GM23338 (cell line): ENCODE results near the gene MINK1.

Experiments
- CREB1 ChIP-seq: fragments of 250-450 bp; sonication (Bioruptor Pico); IDR thresholded peaks from 2 replicates; pipeline ENCODE4 v1.5.0; 2020; ENCODE audit warnings: low read depth, mild to moderate bottlenecking, moderate library complexity
- EZH2 ChIP-seq: fragments of 200-600 bp; sonication (generic); IDR thresholded peaks from one replicate; pipeline ENCODE4 v1.8.0; 2017; ENCODE audit warnings: antibody characterized with exemption, mild to moderate bottlenecking, low read depth; ENCODE audit not compliant: unreplicated experiment
- NANOG ChIP-seq: IDR thresholded peaks from 2 replicates; pipeline ENCODE4 v1.6.1; 2016; ENCODE audit warnings: antibody characterized with exemption, borderline replicate concordance
- POLR2AphosphoS5 ChIP-seq: IDR thresholded peaks from 2 replicates; pipeline ENCODE4 v1.6.1; 2016; ENCODE audit warnings: antibody characterized with exemption, low read depth
- ZNF331 ChIP-seq: fragments of 250-450 bp; sonication (Bioruptor Pico); IDR thresholded peaks from 2 replicates; pipeline ENCODE4 v1.5.0; 2020; ENCODE audit warnings: low read depth, mild to moderate bottlenecking, moderate library complexity
- TF ChIP-seq, protein P1 (sequence below), 2 experiments: fragments of 200-600 bp in 1 of 2; sonication (generic) in 1 of 2; conservative IDR thresholded peaks; 2 replicates each; pipeline versions ENCODE4 v1.5.1 to v1.6.1; 2016 to 2017; ENCODE audit warnings: antibody characterized with exemption in 2 of 2, low read depth in 2 of 2, mild to moderate bottlenecking in 2 of 2, moderate library complexity in 1 of 2

DNA sequence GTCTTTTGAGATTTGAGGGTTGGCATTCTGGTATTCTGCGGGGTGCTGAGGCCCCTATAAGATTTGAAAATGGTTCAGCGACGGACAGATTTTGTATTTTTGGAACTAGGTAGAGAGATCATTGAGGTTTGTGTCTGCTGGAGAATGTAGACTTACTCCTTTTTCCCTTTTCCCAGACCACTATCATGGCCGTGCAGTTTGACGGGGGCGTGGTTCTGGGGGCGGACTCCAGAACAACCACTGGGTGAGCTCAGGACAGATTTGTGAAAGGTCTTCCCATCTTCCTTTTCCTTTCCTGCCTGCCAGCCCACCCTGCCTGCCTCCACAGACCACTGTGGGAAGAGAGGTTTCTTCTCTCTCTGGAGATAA is 36.6 kb upstream of the MINK1 start:
- TF ChIP-seq, protein P1, sequence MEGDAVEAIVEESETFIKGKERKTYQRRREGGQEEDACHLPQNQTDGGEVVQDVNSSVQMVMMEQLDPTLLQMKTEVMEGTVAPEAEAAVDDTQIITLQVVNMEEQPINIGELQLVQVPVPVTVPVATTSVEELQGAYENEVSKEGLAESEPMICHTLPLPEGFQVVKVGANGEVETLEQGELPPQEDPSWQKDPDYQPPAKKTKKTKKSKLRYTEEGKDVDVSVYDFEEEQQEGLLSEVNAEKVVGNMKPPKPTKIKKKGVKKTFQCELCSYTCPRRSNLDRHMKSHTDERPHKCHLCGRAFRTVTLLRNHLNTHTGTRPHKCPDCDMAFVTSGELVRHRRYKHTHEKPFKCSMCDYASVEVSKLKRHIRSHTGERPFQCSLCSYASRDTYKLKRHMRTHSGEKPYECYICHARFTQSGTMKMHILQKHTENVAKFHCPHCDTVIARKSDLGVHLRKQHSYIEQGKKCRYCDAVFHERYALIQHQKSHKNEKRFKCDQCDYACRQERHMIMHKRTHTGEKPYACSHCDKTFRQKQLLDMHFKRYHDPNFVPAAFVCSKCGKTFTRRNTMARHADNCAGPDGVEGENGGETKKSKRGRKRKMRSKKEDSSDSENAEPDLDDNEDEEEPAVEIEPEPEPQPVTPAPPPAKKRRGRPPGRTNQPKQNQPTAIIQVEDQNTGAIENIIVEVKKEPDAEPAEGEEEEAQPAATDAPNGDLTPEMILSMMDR (conservative IDR thresholded peaks at IDR 0.05; ENCODE audit: low read depth in 2 of 2) = no peak
- TF ChIP-seq ZNF331 (CRISPR knock-in tag) = no peak
- no peak for TF ChIP-seq NANOG
- TF ChIP-seq POLR2AphosphoS5 = no peak
- TF ChIP-seq CREB1 (CRISPR knock-in tag) = no peak
- TF ChIP-seq EZH2 = no peak
